ENCODE data around the gene ZNF384. TPM values are rescaled to one million over a fixed set of nuclear protein-coding genes. Genes with fewer than 3 reads are reported as not detected.

ZNF384 gene
- total RNA-seq, 1 donor from 2014 or later: 50.6 TPM

GRCh38 chr12:6635375-6635855, 53.8 kb downstream of the ZNF384 start:
- Histone ChIP-seq H4K20me1 (ENCODE audit: insufficient read depth, low read length) (no peaks in the 10 kb centered on the region), H3K4me1 (ENCODE audit: insufficient read depth, low read length) (peaks cover 5% of the 10 kb centered on the region), H3K79me2 (ENCODE audit: insufficient read depth, low read length) (no peaks in the 10 kb centered on the region), H2AFZ (ENCODE audit: low read depth, low read length) (no peak overlapping the region), H3K9me3 (ENCODE audit: insufficient read depth, low read depth, low read length) (no peaks in the 10 kb centered on the region), H3K36me3 (ENCODE audit: insufficient read depth, low read length) (no peaks in the 10 kb centered on the region), H3K27ac (ENCODE audit: low read depth, low read length) (no peak overlapping the region), H3K9ac (ENCODE audit: low read length) (no peak overlapping the region), H3K4me2 (ENCODE audit: low read length) (no peak overlapping the region), H3K4me3 (ENCODE audit: insufficient read depth, low read depth, low read length) (no peak overlapping the region), H3K27me3 (ENCODE audit: insufficient read depth, low read length) (no peaks in the 10 kb centered on the region)
- peaks cover 17% of the 10 kb centered on the region for H3K4me1 Mint-ChIP-seq (ENCODE audit: low read depth, unreplicated experiment)
- peaks cover 11% of the 10 kb centered on the region for H3K27me3 Mint-ChIP-seq (ENCODE audit: low read depth, unreplicated experiment)
- DNase-seq (ENCODE audit: low read depth): no peak
- TF ChIP-seq EZH2 (IDR thresholded peaks at IDR 0.05; ENCODE audit: insufficient read depth, low read length) (no peak), CTCF (IDR thresholded peaks at IDR 0.05; ENCODE audit: insufficient read depth, low read depth, low read length) (no peak)
- peaks cover 3% of the 10 kb centered on the region for H3K36me3 Mint-ChIP-seq (ENCODE audit: low read depth, unreplicated experiment)
- H3K4me3 Mint-ChIP-seq (ENCODE audit: unreplicated experiment): no peak overlapping the region
- peaks cover 13% of the 10 kb centered on the region for H3K9me3 Mint-ChIP-seq (ENCODE audit: unreplicated experiment)
- FAIRE-seq: no peak
- peak overlapping the region; percentile 15 for H3K27ac Mint-ChIP-seq (ENCODE audit: unreplicated experiment)

GRCh38 chr12:6632026-6632983, 56.9 kb downstream of the ZNF384 start:
- no peak overlapping the region for H3K9ac ChIP-seq (ENCODE audit: low read length)
- FAIRE-seq (no peak), DNase-seq (ENCODE audit: low read depth) (no peak)
- no peak overlapping the region for H3K27ac ChIP-seq (ENCODE audit: low read depth, low read length)
- no peaks in the 10 kb centered on the region for H3K36me3 Mint-ChIP-seq (ENCODE audit: low read depth, unreplicated experiment)
- peaks cover 5% of the 10 kb centered on the region for H3K4me1 ChIP-seq (ENCODE audit: insufficient read depth, low read length)
- H3K36me3 ChIP-seq (ENCODE audit: insufficient read depth, low read length): no peaks in the 10 kb centered on the region
- no peaks in the 10 kb centered on the region for H3K79me2 ChIP-seq (ENCODE audit: insufficient read depth, low read length)
- H4K20me1 ChIP-seq (ENCODE audit: insufficient read depth, low read length): no peaks in the 10 kb centered on the region
- no peaks in the 10 kb centered on the region for H3K27me3 ChIP-seq (ENCODE audit: insufficient read depth, low read length)
- peak overlapping the region; percentile 81 for H2AFZ ChIP-seq (ENCODE audit: low read depth, low read length)
- H3K4me2 ChIP-seq (ENCODE audit: low read length): no peak overlapping the region
- H3K9me3 Mint-ChIP-seq (ENCODE audit: unreplicated experiment): peaks cover 5% of the 10 kb centered on the region
- peaks cover 17% of the 10 kb centered on the region for H3K4me1 Mint-ChIP-seq (ENCODE audit: low read depth, unreplicated experiment)
- H3K9me3 ChIP-seq (ENCODE audit: insufficient read depth, low read depth, low read length): no peaks in the 10 kb centered on the region
- H3K27ac Mint-ChIP-seq (ENCODE audit: unreplicated experiment): peak overlapping the region; percentile 53
- H3K4me3 ChIP-seq (ENCODE audit: insufficient read depth, low read depth, low read length): no peak overlapping the region
- no peak for TF ChIP-seq CTCF (IDR thresholded peaks at IDR 0.05; ENCODE audit: insufficient read depth, low read depth, low read length)
- TF ChIP-seq EZH2 (IDR thresholded peaks at IDR 0.05; ENCODE audit: insufficient read depth, low read length): no peak
- peaks cover 3% of the 10 kb centered on the region for H3K27me3 Mint-ChIP-seq (ENCODE audit: low read depth, unreplicated experiment)
- H3K4me3 Mint-ChIP-seq (ENCODE audit: unreplicated experiment): no peak overlapping the region

Data from astrocyte (in vitro differentiated cells and primary cell).